Thymus (tissue), 11 donors: ENCODE data around the gene AFF3. TPM values are rescaled to one million over a fixed set of nuclear protein-coding genes. Genes with fewer than 3 reads are reported as not detected.

Experiments used
- DNase-seq, 9 donors: peaks; one replicate each; pipeline ENCODE4 v3.0.0-alpha.2; 2013; ENCODE audit warnings: low spot score in 9 of 9, low read depth in 6 of 9, missing footprints in 1 of 9
- H3K27ac ChIP-seq, 2 donors: one replicate each; pipeline ENCODE4 v1.5.1; 2013; ENCODE audit warnings: control low read depth in 1 of 2, low read depth in 1 of 2, low read length in 1 of 2, mild to moderate bottlenecking in 1 of 2, moderate library complexity in 1 of 2
- H3K27me3 ChIP-seq, 2 donors: one replicate each; pipeline ENCODE4 v1.5.1; 2013; ENCODE audit warnings: low read length in 1 of 2; ENCODE audit not compliant: control insufficient read depth in 2 of 2, insufficient read depth in 1 of 2
- H3K36me3 ChIP-seq, 2 donors: one replicate each; pipeline ENCODE4 v1.5.1; 2013; ENCODE audit warnings: low read length in 1 of 2, mild to moderate bottlenecking in 1 of 2, moderate library complexity in 1 of 2; ENCODE audit not compliant: control insufficient read depth in 2 of 2, insufficient read depth in 2 of 2
- H3K4me1 ChIP-seq, 2 donors: one replicate each; pipeline ENCODE4 v1.5.1; 2013; ENCODE audit warnings: low read length in 2 of 2; ENCODE audit not compliant: control insufficient read depth in 2 of 2, insufficient read depth in 2 of 2
- H3K4me3 ChIP-seq, 2 donors: one replicate each; pipeline ENCODE4 v1.5.1; 2013; ENCODE audit warnings: low read length in 2 of 2, control low read depth in 1 of 2, mild to moderate bottlenecking in 1 of 2
- H3K9me3 ChIP-seq, 2 donors: one replicate each; pipeline ENCODE4 v1.5.1; 2013; ENCODE audit warnings: low read length in 1 of 2, mild to moderate bottlenecking in 1 of 2; ENCODE audit not compliant: control insufficient read depth in 2 of 2, insufficient read depth in 1 of 2
- WGBS: extraction: QIAGEN DNeasy Blood & Tissue Kit; methylation state at CpG from one replicate; pipeline ENCODE4 v1.1.7; 2013; 5-methylcytosine and 5-hydroxymethylcytosine counted together
- polyA plus RNA-seq: library from polyadenylated mRNA; stranded (reverse); fragments of 200-250 nt; gene quantifications from one replicate; pipeline ENCODE4 v1.2.3, GENCODE V29; 2013
- total RNA-seq: library from RNA; stranded (reverse); fragments of 120-200 nt; gene quantifications from one replicate; pipeline ENCODE4 v1.2.4, GENCODE V29; 2013
- donor health status: healthy.

The AFF3 gene
- total and polyA plus RNA-seq, 2 donors: 5.3 to 9.7 TPM

GRCh38 chr2:99700482-99701398 is 441.6 kb downstream of the AFF3 start:
- H3K9me3 ChIP-seq: no peaks in the 10 kb centered on the region
- no peak for DNase-seq
- 96% methylated on average over 14 of the region's 14 CpGs for WGBS
- no peak overlapping the region for H3K27ac ChIP-seq
- no peak overlapping the region for H3K4me3 ChIP-seq
- H3K27me3 ChIP-seq: peaks cover 10 to 22% of the 10 kb centered on the region in 2 donors
- H3K36me3 ChIP-seq: no peaks in the 10 kb centered on the region
- H3K4me1 ChIP-seq: peaks cover 0 to 3% of the 10 kb centered on the region in 2 donors

- Histone ChIP-seq H3K27ac (no peak overlapping the region), H3K9me3 (no peaks in the 10 kb centered on the region), H3K4me3 (no peak overlapping the region), H3K36me3 (no peaks in the 10 kb centered on the region), H3K27me3 (peaks cover 10 to 22% of the 10 kb centered on the region in 2 donors), H3K4me1 (peaks cover 0 to 3% of the 10 kb centered on the region in 2 donors)
- no peak for DNase-seq
- 100% methylated on average over 2 of the region's 2 CpGs for WGBS
These were observed 443.5 kb downstream of the AFF3 start for GRCh38 chr2:99698896-99699295.

DNA sequence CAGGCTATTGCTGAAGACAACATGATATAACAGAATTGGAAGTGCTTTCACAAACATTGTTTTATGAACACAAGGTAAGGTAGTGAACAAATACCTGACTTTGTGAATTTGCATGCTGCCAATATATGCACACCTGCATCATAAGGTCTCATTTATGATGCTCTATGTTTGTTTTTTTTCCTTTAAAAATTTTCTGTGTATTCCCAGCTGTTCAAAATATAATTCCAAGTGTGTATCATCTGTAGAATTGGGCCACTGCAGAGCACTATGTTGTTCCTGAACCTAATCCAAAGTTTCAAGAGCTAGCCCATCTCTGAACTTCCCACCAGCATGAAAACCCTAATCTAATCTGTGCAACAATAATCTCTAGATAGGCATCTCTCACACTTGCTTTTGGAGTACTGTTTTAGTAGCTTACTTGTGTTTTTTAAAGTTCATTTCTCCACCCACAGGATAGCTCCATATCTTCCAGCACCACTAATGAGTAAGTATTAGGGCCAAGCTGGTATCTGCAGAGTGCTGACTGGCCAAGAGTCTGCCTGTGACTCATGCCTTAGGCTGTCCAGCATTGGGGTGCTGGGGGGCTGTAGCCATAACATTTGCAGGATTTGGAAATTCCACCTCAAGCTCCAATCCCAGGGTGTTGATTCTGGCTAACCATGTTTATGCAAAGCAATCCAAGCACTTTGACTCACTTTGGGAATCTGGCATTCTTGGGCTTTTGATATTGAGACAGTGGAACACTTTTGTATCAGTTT is 444.4 kb downstream of the AFF3 start:
- peaks cover 0 to 3% of the 10 kb centered on the region in 2 donors for H3K4me1 ChIP-seq
- H3K4me3 ChIP-seq: no peak overlapping the region
- H3K9me3 ChIP-seq: no peaks in the 10 kb centered on the region
- DNase-seq: no peak
- H3K27ac ChIP-seq: no peak overlapping the region
- H3K36me3 ChIP-seq: no peaks in the 10 kb centered on the region
- H3K27me3 ChIP-seq: peaks cover 10 to 22% of the 10 kb centered on the region in 2 donors

DNA sequence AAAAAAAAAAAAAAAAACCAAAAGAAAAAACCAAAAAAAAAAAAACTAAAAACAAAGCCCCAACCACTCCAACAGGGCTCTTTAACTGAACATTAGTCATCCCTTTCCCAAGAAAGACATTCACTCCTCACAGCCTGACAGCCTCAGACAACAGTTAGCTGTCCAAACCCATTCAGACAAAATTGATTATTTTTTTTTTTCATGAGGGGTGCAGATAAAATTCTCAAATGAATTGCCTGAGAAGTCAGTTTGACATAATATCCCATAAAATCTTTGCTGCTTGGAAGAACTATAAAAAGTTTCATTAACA is 446.5 kb downstream of the AFF3 start:
- no peaks in the 10 kb centered on the region for H3K9me3 ChIP-seq
- peaks cover 9 to 20% of the 10 kb centered on the region in 2 donors for H3K27me3 ChIP-seq
- H3K4me3 ChIP-seq: no peak overlapping the region
- H3K27ac ChIP-seq: no peak overlapping the region
- peaks cover 0 to 1% of the 10 kb centered on the region in 2 donors for H3K4me1 ChIP-seq
- H3K36me3 ChIP-seq: no peaks in the 10 kb centered on the region
- no peak for DNase-seq

DNA sequence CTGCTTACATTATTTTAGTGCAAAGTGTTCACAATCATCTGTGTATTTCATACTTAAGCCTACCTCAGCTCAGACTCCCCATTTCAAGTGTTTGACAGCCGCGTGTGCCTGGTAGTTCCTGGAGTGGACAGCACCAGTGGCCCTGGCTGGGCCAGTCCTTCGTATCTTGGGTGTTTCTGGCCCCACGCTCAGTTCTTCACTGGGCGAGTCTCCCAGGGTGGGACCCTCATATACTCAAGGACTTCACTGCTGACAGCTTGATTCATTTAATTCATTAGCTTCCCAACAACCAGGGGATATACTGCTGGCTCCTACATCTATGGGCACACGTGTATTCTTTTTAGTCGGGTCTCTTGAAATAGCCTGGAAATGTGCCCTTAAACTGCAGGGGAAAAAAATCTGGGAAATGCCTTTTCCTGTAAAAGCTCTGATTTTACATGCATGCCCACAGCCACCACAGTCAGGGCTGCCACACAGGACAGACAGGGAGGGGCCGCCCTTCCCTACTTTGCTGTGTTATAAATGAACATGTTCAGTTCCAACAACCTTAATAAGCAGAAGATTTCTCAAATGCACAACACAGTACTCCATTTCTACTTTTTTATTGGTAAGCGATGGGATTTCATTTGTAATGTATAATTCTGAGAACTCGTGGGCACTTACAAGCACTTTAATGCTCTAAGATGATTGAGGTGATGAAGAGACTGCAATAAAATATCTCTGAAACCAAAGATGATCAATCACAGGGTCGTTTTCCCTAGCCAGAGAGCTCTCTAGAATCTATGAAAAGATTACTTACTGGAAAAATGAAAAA is 447.1 kb downstream of the AFF3 start:
- no peaks in the 10 kb centered on the region for H3K9me3 ChIP-seq
- peaks cover 7 to 16% of the 10 kb centered on the region in 2 donors for H3K27me3 ChIP-seq
- no peaks in the 10 kb centered on the region for H3K4me1 ChIP-seq
- 95% methylated on average over 11 of the region's 11 CpGs for WGBS
- no peak overlapping the region for H3K4me3 ChIP-seq
- no peaks in the 10 kb centered on the region for H3K36me3 ChIP-seq
- no peak for DNase-seq
- H3K27ac ChIP-seq: no peak overlapping the region

DNA sequence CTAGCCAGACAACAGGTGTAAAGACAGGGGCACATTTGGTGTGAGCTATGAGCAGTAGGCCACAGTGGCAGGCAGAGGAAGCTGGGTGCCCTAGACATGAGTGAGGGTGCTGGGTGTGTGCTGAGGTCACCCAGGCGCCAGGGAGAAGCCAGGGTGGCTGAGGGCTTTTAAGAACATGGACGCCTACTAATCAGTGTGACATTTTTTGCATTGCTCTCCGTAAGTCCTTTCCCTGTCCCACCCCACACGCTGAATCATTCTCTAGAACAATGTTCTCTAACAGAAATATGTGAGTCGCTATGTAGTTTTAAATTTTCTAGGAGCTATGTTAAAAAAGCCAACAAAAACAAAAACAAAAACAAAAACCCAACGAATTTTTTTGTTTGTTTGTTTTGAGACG is 448.1 kb downstream of the AFF3 start:
- no peak overlapping the region for H3K4me3 ChIP-seq
- DNase-seq: no peak
- H3K27ac ChIP-seq: no peak overlapping the region
- 97% methylated on average over 7 of the region's 7 CpGs for WGBS
- no peaks in the 10 kb centered on the region for H3K36me3 ChIP-seq
- no peaks in the 10 kb centered on the region for H3K4me1 ChIP-seq
- peaks cover 3 to 8% of the 10 kb centered on the region in 2 donors for H3K27me3 ChIP-seq
- no peaks in the 10 kb centered on the region for H3K9me3 ChIP-seq

DNA sequence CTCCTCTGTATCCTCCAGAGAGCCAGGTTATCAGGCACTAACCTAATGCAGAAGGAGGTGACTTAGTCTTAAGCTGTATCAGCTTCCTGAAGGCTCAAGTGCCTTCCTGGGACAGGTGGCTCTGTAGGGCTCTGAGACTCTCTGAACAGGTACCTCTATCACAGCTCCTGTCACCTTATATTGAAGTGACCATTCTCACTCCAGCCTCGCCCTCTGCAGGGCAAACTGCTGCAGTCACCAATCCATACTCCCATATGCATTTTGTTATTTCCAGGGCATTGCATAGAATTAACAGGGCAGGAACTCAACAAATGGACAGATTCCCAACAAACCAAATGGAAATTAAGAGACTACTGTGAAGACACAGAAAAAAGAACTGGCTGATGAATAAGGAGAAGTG is 449.6 kb downstream of the AFF3 start:
- Histone ChIP-seq H3K4me1 (no peaks in the 10 kb centered on the region), H3K36me3 (no peaks in the 10 kb centered on the region), H3K27me3 (peaks cover 0 to 2% of the 10 kb centered on the region in 2 donors), H3K9me3 (no peaks in the 10 kb centered on the region), H3K27ac (no peak overlapping the region), H3K4me3 (no peak overlapping the region)
- 94% methylated on average over 1 of the region's 1 CpG for WGBS
- DNase-seq: no peak

GRCh38 chr2:99691926-99692325 is 450.5 kb downstream of the AFF3 start:
- Histone ChIP-seq H3K36me3 (no peaks in the 10 kb centered on the region), H3K27me3 (no peaks in the 10 kb centered on the region), H3K9me3 (no peaks in the 10 kb centered on the region), H3K4me1 (no peaks in the 10 kb centered on the region), H3K27ac (no peak overlapping the region), H3K4me3 (no peak overlapping the region)
- 90% methylated on average over 4 of the region's 4 CpGs for WGBS
- no peak for DNase-seq
